IPS-15b (cell line): ENCODE data around the gene FBXW5.

Experiments
- H3K27me3 ChIP-seq: one replicate; pipeline ENCODE4 v1.6.1; 2013; ENCODE audit warnings: low read length; ENCODE audit not compliant: control insufficient read depth, insufficient read depth
- H3K36me3 ChIP-seq: one replicate; pipeline ENCODE4 v1.6.1; 2013; ENCODE audit warnings: low read length; ENCODE audit not compliant: control insufficient read depth, insufficient read depth
- H3K4me1 ChIP-seq: one replicate; pipeline ENCODE4 v1.6.1; 2013; ENCODE audit warnings: mild to moderate bottlenecking, low read length; ENCODE audit not compliant: control insufficient read depth, insufficient read depth
- H3K4me3 ChIP-seq: one replicate; pipeline ENCODE4 v1.5.1; 2013; ENCODE audit warnings: low read depth, low read length
- H3K9ac ChIP-seq: one replicate; pipeline ENCODE4 v1.6.1; 2013; ENCODE audit warnings: low read depth, mild to moderate bottlenecking, low read length
- H3K9me3 ChIP-seq: one replicate; pipeline ENCODE4 v1.6.1; 2013; ENCODE audit warnings: mild to moderate bottlenecking, low read length; ENCODE audit not compliant: control insufficient read depth, insufficient read depth

Gene FBXW5

DNA sequence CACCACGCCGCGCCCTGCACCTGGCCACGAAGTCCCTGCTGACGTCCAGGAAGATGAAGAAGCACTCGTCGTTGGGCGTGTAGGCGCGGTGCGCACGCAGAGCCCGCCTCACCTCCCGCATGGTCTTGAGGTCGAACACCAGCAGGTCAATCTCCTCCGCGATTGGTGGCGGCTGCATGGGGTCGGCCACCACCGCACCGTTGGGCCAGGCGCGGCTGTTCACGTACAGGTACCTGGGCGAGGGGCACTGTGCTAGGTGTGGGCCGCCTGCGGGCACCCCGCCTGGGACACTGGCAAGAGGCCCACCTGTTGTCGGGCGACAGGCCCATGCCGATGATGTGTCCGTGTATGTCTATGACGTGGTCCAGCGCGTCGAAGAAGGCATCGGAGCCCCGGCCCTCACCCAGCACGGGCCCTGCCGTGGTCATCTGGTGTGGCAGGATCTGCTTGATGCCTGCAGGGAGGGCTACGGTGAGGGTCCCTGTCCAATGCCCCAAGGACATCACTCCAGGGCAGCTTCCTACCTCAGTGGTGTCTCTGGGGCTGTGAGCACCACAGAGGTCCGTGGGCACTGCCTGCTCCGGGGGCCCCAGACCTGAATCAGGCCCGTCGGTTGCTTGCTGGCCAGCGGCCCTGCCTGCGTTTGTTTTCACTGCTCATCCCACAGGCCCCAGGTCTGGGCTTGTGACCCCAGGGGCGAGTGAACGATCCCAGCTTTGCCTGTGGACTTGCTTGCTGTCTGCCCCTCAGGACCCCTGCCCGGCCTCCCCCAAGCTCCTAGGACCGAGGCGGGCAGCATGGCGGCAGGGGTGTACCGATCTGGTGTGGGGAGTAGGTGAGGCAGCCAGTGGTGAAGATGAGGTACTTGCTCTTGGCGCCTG, 3.1 kb downstream of the FBXW5 start:
- Histone ChIP-seq H3K9ac (no peak overlapping the region), H3K4me1 (no peaks in the 10 kb centered on the region), H3K4me3 (no peak overlapping the region), H3K27me3 (no peaks in the 10 kb centered on the region), H3K36me3 (peaks cover 36% of the 10 kb centered on the region), H3K9me3 (no peaks in the 10 kb centered on the region)

DNA sequence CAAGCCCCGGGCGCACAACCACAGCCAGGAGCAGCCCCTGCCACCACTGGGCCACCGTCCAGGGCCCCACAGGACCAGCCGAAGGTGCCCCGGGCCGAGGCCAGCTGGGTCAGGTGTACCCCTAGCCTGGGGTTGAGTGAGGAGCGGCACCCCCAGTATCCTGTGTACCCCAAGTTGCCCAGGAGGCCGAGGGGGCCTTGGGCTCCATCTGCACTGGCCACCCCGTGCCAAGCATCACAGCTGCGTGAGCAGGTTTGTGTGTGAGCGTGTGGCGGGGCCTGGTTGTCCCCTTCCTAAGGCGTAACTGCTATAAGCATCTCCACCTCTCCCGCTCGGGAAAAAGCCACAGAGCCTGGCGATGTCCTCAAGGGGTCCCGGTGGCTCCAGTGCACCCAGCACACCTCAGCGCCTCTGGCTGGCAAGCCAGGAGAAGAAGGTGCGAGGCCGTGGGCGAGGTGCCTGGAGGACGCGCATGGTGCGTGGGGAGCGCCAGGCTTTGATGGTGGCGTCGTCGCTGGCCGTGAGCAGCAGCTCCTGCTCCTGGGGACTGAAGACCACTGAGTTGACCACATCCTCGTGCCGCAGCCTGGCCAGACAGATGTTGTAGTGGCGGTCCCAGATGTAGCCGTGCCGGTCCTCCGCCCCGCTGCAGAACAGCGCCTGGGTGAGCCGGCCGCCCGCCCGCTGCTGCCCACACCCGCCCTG, 3.9 kb downstream of the FBXW5 start:
- no peak overlapping the region for H3K9ac ChIP-seq
- H3K36me3 ChIP-seq = peaks cover 36% of the 10 kb centered on the region
- no peak overlapping the region for H3K4me3 ChIP-seq
- no peaks in the 10 kb centered on the region for H3K4me1 ChIP-seq
- no peaks in the 10 kb centered on the region for H3K9me3 ChIP-seq
- H3K27me3 ChIP-seq = no peaks in the 10 kb centered on the region

DNA sequence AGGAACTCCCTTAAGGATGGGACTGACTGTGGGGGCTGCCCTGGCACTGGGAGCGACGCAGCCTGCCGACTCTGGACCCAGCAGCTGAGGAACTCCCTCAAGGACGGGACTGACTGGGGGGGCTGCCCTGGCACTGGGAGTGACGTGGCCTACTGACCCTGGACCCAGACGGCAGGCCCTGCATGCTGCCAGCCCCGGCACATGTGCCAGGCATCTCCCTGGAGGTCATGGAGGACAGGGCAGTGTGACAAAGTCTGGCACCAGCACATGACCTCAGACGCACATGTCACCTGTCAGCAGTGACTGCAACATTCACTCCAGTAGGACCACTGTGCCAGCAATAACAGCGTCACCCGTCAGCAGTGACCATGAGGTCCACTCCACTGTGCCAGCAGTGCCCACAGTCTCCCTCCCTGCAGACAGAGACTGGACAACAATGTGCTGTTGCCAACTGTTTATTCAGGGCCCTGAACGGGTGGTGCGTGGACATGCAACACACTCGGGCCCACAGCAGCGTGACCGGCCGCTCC, 4.5 kb downstream of the FBXW5 start:
- Histone ChIP-seq H3K9me3 (no peaks in the 10 kb centered on the region), H3K9ac (no peak overlapping the region), H3K4me1 (no peaks in the 10 kb centered on the region), H3K4me3 (no peak overlapping the region), H3K36me3 (peaks cover 36% of the 10 kb centered on the region), H3K27me3 (no peaks in the 10 kb centered on the region)

DNA sequence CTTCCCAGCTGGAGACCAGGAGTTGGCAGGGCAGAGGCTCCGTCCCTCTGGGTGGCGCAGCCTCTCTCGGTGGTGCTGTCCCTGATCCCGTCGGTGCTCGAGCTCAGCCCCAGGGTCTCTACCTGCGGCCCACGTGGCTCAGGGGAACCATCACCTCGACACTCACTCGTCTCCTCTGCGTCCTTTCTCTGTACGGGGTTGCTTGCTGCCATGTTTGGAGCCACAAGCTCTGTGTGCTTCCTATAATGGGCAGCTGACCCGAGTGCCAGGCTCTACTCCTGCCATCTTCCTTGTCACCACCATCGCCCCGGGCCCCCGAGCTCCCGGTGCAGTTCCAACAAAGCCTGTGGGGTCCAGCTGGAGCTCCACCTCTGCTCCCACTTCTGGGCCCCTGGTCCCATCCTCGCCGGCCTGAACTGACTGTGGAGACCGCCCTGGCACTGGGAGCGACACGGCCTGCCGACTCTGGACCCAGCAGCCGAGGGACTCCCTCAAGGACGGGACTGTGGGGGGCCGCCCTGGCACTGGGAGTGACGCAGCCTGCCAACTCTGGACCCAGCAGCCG, 5.0 kb downstream of the FBXW5 start:
- Histone ChIP-seq H3K36me3 (peaks cover 36% of the 10 kb centered on the region), H3K27me3 (no peaks in the 10 kb centered on the region), H3K9ac (no peak overlapping the region), H3K9me3 (no peaks in the 10 kb centered on the region), H3K4me3 (no peak overlapping the region), H3K4me1 (no peaks in the 10 kb centered on the region)

DNA sequence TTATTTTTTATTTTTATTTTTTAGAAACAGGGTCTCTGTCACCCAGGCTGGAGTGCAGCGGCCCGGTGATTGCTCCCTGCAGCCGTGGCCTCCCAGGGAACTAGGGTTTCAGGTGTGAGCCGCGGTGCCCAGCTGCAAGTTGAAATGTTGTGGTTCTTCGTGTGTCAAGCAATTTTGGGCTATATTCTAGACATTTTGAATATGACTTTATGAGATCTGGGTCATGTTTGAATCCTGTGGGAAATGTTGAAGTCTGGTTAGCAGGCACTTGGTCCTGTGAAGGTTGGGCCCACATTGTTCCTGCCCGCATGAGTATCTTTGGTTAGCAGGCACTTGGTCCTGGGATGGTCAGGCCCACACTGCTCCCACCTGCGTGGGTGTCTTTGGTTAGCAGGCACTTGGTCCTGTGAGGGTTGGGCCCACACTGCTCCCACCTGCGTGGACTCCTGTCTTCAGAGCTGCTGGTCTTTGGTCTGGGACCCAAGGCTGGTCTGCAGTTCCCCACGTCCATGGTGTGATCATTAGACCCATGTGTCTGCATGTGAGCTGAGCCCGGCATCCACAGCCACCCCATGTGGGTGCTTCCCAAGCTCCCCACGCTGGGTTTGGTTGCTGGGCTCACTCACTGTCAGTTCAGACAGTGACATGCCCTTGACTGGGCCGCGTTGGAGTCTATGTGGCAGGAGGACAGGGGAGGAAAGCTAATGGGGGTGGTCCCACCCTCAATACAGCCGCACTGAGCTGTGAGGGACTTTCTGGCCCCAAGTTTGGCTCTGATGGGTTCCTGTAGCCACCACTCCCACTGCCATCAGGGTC, 7.1 kb downstream of the FBXW5 start:
- no peaks in the 10 kb centered on the region for H3K4me1 ChIP-seq
- H3K4me3 ChIP-seq = no peak overlapping the region
- H3K9me3 ChIP-seq = no peaks in the 10 kb centered on the region
- no peaks in the 10 kb centered on the region for H3K27me3 ChIP-seq
- H3K36me3 ChIP-seq = peaks cover 27% of the 10 kb centered on the region
- no peak overlapping the region for H3K9ac ChIP-seq

DNA sequence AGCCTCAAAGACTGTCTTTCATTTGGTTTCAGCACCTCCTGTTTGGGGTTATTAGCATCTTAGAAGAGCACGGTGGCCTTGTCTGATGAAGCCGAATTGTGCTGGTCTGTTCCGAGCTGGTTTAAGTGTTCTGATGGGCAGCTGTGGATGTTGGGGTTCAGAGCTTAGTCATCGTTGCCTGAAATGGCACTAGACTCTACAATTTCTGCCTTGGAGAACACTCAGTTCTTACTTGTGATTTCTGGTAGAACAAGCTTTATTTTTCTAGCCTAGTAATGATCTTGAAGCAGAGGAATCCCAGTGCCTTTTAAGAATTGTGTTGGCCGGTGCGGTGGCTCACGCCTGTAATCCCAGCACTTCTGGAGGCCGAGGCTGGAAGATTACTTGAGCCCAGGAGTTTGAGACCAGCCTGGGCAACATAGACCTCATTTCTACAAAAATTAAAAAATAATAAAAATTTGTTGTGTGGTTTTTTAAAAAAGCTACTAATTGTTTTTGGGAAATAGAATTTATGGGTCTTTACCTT, 7.8 kb downstream of the FBXW5 start:
- no peaks in the 10 kb centered on the region for H3K27me3 ChIP-seq
- H3K9ac ChIP-seq = no peak overlapping the region
- no peaks in the 10 kb centered on the region for H3K4me1 ChIP-seq
- H3K36me3 ChIP-seq = peaks cover 20% of the 10 kb centered on the region
- H3K9me3 ChIP-seq = no peaks in the 10 kb centered on the region
- H3K4me3 ChIP-seq = no peak overlapping the region

DNA sequence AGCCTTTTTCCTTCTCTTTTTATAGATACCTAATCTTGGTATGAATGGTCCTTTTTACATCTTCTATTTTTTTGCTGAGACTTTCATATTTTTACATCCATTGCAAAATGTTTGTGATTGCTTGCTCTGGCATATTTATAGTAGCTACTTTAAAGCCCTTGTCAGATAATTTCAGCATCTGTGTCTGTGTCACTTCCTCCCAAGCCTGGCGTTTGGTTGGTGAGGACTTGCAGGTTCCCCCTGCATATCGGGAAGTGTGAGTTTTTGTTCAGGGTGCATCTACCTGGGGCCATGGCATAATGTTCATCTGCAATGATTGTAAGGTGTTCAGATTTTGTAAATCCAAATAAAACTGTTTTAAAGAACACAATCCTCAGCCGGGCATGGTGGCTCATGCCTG, 8.9 kb downstream of the FBXW5 start:
- Histone ChIP-seq H3K36me3 (peaks cover 10% of the 10 kb centered on the region), H3K9me3 (no peaks in the 10 kb centered on the region), H3K4me1 (no peaks in the 10 kb centered on the region), H3K9ac (no peak overlapping the region), H3K27me3 (no peaks in the 10 kb centered on the region), H3K4me3 (no peak overlapping the region)

DNA sequence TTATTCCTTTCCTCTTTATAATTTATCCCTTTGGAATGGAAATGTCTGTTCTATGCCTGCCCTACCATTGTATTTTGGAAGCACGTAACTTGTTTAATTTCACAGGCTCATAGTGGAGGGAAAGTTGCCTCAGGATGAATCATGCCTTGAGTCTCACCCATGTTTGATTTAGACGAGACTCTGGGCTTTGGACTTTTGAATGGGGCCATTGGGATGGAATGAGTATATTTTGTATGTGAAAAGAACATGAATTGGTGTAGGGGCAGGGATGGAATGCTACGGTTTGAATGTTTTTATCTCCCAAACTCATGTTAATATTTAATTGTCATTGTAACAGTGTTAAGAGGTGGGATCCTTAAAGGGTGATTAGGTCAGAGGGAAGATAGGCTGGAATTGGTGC, 10.3 kb downstream of the FBXW5 start:
- no peaks in the 10 kb centered on the region for H3K9me3 ChIP-seq
- no peak overlapping the region for H3K9ac ChIP-seq
- H3K4me3 ChIP-seq = no peak overlapping the region
- H3K36me3 ChIP-seq = peaks cover 2% of the 10 kb centered on the region
- no peaks in the 10 kb centered on the region for H3K27me3 ChIP-seq
- no peaks in the 10 kb centered on the region for H3K4me1 ChIP-seq

DNA sequence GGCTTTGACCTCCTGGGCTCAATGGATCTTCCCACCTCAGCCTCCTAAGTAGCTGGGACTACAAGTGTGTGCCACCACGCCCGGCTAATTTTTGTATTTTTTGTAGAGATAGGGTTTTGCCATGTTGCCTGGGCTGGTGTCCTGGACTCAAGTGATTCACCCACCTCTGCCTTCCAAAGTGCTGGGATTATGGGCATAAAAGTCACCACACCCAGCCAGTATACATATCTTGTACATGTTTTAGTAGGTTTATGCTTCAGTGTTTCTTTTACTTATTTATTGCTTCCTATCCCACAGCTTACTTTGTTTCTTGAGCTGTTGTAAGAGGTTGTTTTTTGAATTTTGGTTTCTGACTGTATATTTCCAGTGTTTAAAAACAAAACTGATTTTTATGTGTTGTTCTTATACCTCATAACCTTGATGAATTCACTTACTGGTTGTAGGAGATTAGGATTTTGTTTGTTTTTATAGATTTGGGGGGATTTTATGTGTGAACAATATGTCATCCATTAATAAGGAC, 12.9 kb downstream of the FBXW5 start:
- Histone ChIP-seq H3K9me3 (no peaks in the 10 kb centered on the region), H3K27me3 (no peaks in the 10 kb centered on the region), H3K4me1 (no peaks in the 10 kb centered on the region), H3K9ac (no peak overlapping the region), H3K36me3 (peaks cover 5% of the 10 kb centered on the region), H3K4me3 (no peak overlapping the region)

DNA sequence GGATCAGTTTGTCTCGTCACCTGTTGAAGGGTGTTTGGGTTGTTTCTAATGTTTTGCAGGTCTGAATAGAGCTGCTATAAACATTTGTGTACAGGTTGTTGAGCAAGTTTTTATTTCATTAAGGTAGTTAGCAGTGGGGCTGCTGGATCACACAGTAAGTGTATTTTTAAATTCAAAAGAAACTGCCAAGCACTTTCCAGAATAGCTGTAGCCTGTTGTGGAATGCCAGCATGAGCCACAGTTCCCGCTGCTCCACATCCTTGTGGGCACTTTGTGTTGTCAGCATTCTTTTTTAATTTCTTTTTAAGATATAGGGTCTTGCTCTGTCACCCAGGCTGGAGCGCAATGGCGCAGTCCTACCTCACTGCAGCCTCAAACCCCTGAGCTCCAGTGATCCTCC, 14.5 kb downstream of the FBXW5 start:
- no peak overlapping the region for H3K9ac ChIP-seq
- no peaks in the 10 kb centered on the region for H3K4me1 ChIP-seq
- no peaks in the 10 kb centered on the region for H3K27me3 ChIP-seq
- no peak overlapping the region for H3K4me3 ChIP-seq
- H3K9me3 ChIP-seq = no peaks in the 10 kb centered on the region
- H3K36me3 ChIP-seq = peaks cover 16% of the 10 kb centered on the region

DNA sequence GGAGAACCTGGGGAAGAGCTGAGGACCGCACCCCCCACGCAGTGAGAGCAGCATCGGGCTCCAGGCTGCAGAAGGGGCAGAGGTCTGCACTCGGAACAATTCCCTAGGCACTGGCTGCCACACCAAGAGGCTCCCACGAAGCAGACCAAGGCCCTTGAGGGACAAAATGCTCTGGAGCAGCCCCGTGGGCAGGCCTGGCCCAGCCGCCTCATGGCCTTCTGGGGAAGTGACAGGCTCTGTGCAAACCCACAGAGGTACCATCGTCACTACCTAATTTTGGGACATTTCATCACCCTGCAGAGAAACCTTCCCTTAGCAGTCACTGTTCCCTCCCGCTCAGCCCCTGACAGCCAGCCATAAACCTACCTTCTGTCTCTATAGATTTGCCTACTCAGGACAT, 15.9 kb downstream of the FBXW5 start:
- Histone ChIP-seq H3K9ac (no peak overlapping the region), H3K27me3 (no peaks in the 10 kb centered on the region), H3K4me3 (no peak overlapping the region), H3K9me3 (no peaks in the 10 kb centered on the region), H3K36me3 (peaks cover 26% of the 10 kb centered on the region), H3K4me1 (no peaks in the 10 kb centered on the region)
